Measurements from ENCODE around the gene RETREG2. TPM values are rescaled to one million over a fixed set of nuclear protein-coding genes. Genes with fewer than 3 reads are reported as not detected.

Gene RETREG2
- total RNA-seq, 2 donors from 2014 or later = 94.4 to 116 TPM

- Histone ChIP-seq H3K9me3 (no peaks in the 10 kb centered on the region), H3K4me3 (peak overlapping the region; percentile 63), H3K4me1 (peaks cover 7% of the 10 kb centered on the region), H3K36me3 (peaks cover 25% of the 10 kb centered on the region), H3K27ac (peak overlapping the region; percentile 88), H3K9ac (ENCODE audit: low read depth in 2 of 2, low read length in 2 of 2) (peak overlapping the region; percentile 94 to 97), H3K27me3 (no peaks in the 10 kb centered on the region)
- TF ChIP-seq CTCF (IDR thresholded peaks at IDR 0.05) = no peak
- no peak for DNase-seq
- intact Hi-C loops (cut with DNase I) = loop anchor here (10.0 kb wide), 1 partner anchor 67 kb away; no protein-coding TSS in a partner anchor
Measured at GRCh38 chr2:219228041-219228910, 50.2 kb downstream of the RETREG2 start.

DNA sequence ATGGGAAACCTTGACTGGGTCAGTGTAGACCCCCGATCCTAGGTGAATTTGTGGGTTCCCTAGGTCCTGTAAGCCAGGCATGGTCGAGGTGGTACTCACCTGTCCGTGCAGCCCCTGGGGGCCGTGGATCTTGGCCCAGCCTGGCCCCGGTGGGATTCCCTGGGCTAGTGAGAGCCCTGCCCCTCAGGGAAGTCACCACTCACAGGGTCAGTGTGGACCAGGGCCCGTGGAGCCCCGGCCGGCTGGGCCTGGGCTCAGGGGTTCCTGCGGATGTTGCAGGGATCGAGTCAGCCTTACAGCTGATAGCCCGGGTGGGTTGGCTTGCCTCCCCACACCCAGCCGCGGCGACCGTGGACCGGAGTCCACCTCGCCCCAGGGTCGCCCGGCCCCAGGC lies 50.8 kb downstream of the RETREG2 start:
- intact Hi-C loops (cut with DNase I) = loop anchor here (10.0 kb wide), 1 partner anchor 66 kb away; no protein-coding TSS in a partner anchor
- no peak for DNase-seq

DNA sequence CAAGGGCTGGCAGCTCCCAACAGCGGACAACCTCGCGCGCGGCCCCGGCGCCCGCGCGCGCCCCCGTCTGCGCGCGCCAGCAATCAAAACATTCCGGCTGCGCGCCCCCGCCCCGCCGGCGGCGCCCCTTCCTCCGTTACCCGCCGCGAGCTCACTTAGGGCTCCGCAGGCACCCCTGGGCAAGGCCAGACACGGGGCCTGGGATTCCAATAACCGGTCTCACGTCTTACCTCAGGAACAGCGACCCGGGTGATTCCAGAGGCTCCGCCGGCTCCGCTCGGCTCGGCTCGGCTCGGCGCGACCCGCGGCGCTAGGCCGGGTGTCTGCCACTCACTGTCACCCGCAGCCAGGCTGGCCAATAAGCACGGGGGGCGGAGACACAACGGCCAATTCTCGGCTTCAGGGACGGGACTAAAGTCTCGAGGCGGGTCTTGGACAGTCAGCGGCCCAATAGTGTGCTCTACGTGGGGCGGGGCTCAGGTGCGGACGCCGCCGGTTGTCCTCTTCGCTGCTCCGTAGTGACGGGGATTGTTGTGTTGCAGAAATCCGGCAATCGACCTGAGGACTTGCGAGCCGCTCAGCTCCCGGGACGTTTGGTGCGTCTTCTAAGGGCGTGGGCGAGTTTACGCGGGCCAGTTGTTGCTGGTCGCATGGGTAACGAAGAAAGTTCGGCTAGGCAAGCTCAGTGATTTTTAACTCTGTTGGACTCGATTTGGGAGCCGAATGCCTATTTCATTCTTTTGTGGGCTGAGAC lies 51.4 kb downstream of the RETREG2 start, which contains the start of the genes ANKZF1 and ATG9A:
ANKZF1 (plus strand) TSS at position 502 of the 754 bp plus-strand sequence. CDS start 452 bp downstream, outside the sequence.
ATG9A (minus strand) TSS at position 332 of the 754 bp plus-strand sequence. CDS start 1,612 bp downstream, outside the sequence.
- TF ChIP-seq CTCF (IDR thresholded peaks at IDR 0.05) = no peak
- peak; percentile 99 for DNase-seq
- no peaks in the 10 kb centered on the region for H3K27me3 ChIP-seq
- peak within 1 kb of the TSS; percentile 94 to 97 for H3K9ac ChIP-seq (ENCODE audit: low read depth in 2 of 2, low read length in 2 of 2)
- H3K9me3 ChIP-seq = no peaks in the 10 kb centered on the region
- peak within 1 kb of the TSS; percentile 63 for H3K4me3 ChIP-seq
- peak within 1 kb of the TSS; percentile 88 for H3K27ac ChIP-seq
- H3K4me1 ChIP-seq = peaks cover 7% of the 10 kb centered on the region
- intact Hi-C loops (cut with DNase I) = loop anchor here (10.0 kb wide), 1 partner anchor 65 kb away; no protein-coding TSS in a partner anchor
- H3K36me3 ChIP-seq = peaks cover 18% of the 10 kb centered on the region

More for the DNA sequence above, 50.8 kb downstream of the RETREG2 start:
- Histone ChIP-seq H3K27ac (peak overlapping the region; percentile 88), H3K9me3 (no peaks in the 10 kb centered on the region), H3K4me1 (peaks cover 7% of the 10 kb centered on the region), H3K36me3 (peaks cover 23% of the 10 kb centered on the region), H3K4me3 (peak overlapping the region; percentile 63), H3K9ac (ENCODE audit: low read depth in 2 of 2, low read length in 2 of 2) (peak overlapping the region; percentile 94 to 97), H3K27me3 (no peaks in the 10 kb centered on the region)
- TF ChIP-seq CTCF (IDR thresholded peaks at IDR 0.05) = no peak

DNA sequence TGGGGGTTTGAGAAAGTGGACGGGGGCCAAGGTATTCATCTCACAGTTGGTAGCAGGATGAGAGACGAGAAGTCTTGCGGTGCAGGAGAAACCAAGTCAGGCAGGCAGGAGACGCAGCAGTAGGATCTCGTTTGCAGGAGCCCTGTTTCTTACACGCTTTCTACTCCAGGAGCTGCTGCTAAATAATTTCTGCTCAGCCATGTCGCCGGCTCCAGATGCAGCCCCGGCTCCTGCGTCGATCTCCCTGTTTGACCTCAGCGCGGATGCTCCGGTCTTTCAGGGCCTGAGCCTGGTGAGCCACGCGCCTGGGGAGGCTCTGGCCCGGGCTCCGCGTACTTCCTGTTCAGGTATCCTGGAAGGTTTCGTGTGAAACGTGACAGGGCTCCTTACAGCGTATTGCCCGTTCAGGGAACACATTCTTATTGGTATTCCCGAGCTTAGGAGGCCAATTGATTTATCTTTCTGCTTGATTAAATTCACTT lies 52.0 kb downstream of the RETREG2 start:
- DNase-seq = peak; percentile 74
- no peak for TF ChIP-seq CTCF (IDR thresholded peaks at IDR 0.05)
- Histone ChIP-seq H3K4me3 (peak overlapping the region; percentile 63), H3K36me3 (peaks cover 14% of the 10 kb centered on the region), H3K4me1 (peaks cover 7% of the 10 kb centered on the region), H3K27ac (peak overlapping the region; percentile 88), H3K9me3 (no peaks in the 10 kb centered on the region), H3K9ac (ENCODE audit: low read depth in 2 of 2, low read length in 2 of 2) (peak overlapping the region; percentile 71 to 91), H3K27me3 (no peaks in the 10 kb centered on the region)
- intact Hi-C loops (cut with DNase I) = no loop called here

DNA sequence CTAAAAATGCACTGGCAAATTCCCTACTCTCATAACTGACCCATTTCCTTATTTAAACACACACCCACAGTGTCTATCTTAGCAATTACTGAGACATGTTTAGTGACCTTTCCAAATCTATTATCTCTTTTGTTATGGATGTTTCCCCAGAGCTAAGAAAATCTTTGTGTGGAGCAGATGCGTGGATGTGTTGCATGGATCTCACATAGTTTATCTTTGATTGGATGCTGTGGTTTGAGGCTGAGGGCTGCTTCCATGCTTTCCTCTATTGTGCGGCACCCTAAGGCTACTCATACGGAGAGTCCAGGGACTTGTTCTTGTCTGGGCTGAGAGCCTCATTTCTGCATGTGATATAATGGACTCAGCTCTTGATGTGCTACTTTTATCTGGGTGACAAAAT lies 56.3 kb downstream of the RETREG2 start:
- Histone ChIP-seq H3K27ac (no peak overlapping the region), H3K36me3 (peaks cover 26% of the 10 kb centered on the region), H3K4me3 (no peak overlapping the region)

More for the DNA sequence above, 56.3 kb downstream of the RETREG2 start:
- H3K4me1 ChIP-seq = no peaks in the 10 kb centered on the region
- no peak overlapping the region for H3K9ac ChIP-seq (ENCODE audit: low read depth in 2 of 2, low read length in 2 of 2)
- intact Hi-C loops (cut with DNase I) = no loop called here
- H3K27me3 ChIP-seq = no peaks in the 10 kb centered on the region
- no peaks in the 10 kb centered on the region for H3K9me3 ChIP-seq
- no peak for TF ChIP-seq CTCF (IDR thresholded peaks at IDR 0.05)
- DNase-seq = no peak

All from colonic mucosa (tissue), 4 donors.